Measurements from ENCODE around the gene YWHAG.
"Not testable (repeated sequence)": the region's sequence is repeated elsewhere in the genome, so short reads cannot be mapped to it uniquely, and the experiment has no call there.

The YWHAG gene

DNA sequence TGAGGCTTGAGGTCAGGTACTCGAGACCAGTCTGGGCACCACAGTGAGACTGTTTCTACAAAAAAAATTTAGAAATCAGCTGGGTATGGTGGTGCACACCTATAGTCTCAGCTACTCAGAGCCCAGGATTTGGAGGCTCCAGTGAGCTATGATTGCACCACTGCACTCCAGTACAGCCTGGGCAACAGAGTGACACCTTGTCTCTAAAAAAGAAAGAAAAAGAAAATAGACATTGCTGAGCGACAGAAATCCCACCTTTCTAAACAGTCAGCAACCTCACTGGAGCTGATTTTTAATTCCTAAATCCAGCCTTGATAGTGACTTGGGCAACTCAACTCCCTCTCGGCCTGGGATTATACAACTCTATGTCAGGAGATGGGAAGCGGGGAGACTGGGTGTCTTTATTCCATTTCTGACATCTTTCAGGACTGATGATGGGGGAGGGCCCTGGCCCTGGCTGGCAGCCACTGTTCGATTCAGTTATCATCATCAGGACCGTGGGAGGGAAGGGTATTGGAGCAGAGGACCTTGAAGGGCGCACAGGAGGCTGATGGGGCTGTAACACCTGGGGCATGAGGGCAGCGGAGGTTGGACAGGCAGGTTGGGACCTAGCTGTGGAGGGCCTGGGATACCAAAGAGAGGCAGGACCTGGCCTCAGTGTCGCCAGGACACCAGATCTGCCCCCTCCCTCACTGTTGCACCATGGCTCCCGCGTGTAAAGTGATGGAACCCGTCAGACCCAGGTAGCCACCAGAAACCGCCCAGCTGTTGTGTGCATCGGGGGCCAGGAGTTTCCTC is 41.6 kb downstream of the YWHAG start:
- Mint-ChIP-seq H3K4me3 (peak overlapping the region; percentile 84), H3K36me3 (ENCODE audit: low read depth) (peaks cover 32% of the 10 kb centered on the region), H3K9me3 (no peaks in the 10 kb centered on the region), H3K27ac (peak overlapping the region; percentile 84), H3K27me3 (peaks cover 3% of the 10 kb centered on the region), H3K4me1 (ENCODE audit: low read depth) (peaks cover 48% of the 10 kb centered on the region)
- intact Hi-C loops (cut with micrococcal nuclease) = no loop called here

- Mint-ChIP-seq H3K9me3 (no peaks in the 10 kb centered on the region), H3K27ac (no peak overlapping the region), H3K36me3 (ENCODE audit: low read depth) (peaks cover 14% of the 10 kb centered on the region), H3K27me3 (peaks cover 3% of the 10 kb centered on the region), H3K4me3 (no peak overlapping the region), H3K4me1 (ENCODE audit: low read depth) (peaks cover 46% of the 10 kb centered on the region)
- intact Hi-C loops (cut with micrococcal nuclease) = no loop called here
These were observed 43.4 kb downstream of the YWHAG start for GRCh38 chr7:76315364-76315763.

DNA sequence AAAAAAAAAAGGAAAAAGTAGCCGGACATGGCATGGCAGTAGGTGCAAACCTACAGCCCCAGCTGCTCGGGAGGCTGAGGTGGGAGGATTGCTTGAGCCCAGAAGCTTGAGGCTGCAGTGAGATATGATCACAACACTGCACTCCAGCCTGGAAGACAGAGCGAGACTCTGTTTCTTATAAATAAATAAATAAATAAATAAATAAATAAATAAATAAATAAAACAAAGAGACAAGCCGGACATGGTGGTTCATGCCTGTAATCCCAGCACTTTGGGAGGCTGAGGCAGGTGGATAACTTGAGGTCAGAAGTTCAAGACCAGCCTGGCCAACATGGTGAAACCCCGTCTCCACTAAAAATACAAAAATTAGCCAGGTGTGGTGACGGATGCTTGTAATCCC is 44.1 kb downstream of the YWHAG start:
- intact Hi-C loops (cut with micrococcal nuclease) = loop anchor here (1.0 kb wide), 2 partner anchors 23 to 136 kb away; no protein-coding TSS in a partner anchor
- peaks cover 41% of the 10 kb centered on the region for H3K4me1 Mint-ChIP-seq (ENCODE audit: low read depth)
- H3K4me3 Mint-ChIP-seq; H3K27me3 Mint-ChIP-seq; H3K27ac Mint-ChIP-seq; H3K9me3 Mint-ChIP-seq; H3K36me3 Mint-ChIP-seq (ENCODE audit: low read depth): not testable (repeated sequence)

DNA sequence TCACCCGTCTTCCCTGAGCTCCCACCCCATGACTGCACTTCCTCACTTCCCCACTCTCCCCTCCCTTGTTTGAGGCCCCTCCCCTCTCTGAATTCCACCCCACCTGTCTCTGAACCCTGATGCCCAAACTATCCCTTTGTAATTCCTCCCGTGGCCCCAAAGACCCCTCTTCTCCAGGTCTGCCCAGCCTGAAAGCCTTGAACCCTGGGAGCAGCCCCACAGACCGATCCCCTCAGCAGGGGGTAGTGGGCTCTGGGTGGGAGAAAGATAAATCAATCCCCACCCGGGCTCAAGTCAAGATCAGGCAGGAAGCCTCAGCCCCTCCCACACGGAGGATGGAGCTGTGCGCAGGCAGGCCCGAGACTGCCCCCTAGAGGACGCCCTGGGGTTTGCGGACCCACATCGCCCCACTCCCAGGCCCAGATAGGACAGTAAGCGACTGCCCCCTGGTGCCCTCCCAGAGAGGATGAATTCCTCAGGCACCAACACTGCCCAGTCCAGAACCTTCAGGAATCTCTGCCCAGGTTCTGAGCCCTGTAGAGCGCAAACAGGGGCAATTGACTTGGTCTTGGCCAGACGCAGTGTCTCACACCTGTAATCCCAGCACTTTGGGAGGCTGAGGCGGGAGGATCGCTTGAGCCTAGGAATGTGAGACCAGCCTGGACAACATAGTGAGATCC is 44.6 kb downstream of the YWHAG start:
- H3K9me3 Mint-ChIP-seq = no peaks in the 10 kb centered on the region
- H3K4me1 Mint-ChIP-seq (ENCODE audit: low read depth) = peaks cover 38% of the 10 kb centered on the region
- peaks cover 4% of the 10 kb centered on the region for H3K27me3 Mint-ChIP-seq
- intact Hi-C loops (cut with micrococcal nuclease) = loop anchor here (1.0 kb wide), 2 partner anchors 23 to 136 kb away; no protein-coding TSS in a partner anchor
- H3K27ac Mint-ChIP-seq = peak overlapping the region; percentile 16
- H3K4me3 Mint-ChIP-seq = no peak overlapping the region
- peaks cover 8% of the 10 kb centered on the region for H3K36me3 Mint-ChIP-seq (ENCODE audit: low read depth)

- intact Hi-C loops (cut with micrococcal nuclease); H3K9me3 Mint-ChIP-seq; H3K27ac Mint-ChIP-seq; H3K27me3 Mint-ChIP-seq; H3K4me3 Mint-ChIP-seq; H3K36me3 Mint-ChIP-seq (ENCODE audit: low read depth): not testable (repeated sequence)
- peaks cover 16% of the 10 kb centered on the region for H3K4me1 Mint-ChIP-seq (ENCODE audit: low read depth)
These were observed 47.0 kb downstream of the YWHAG start for GRCh38 chr7:76311838-76312237.

GRCh38 chr7:76310102-76310957 is 48.5 kb downstream of the YWHAG start:
- intact Hi-C loops (cut with micrococcal nuclease) = no loop called here
- H3K27ac Mint-ChIP-seq = no peak overlapping the region
- no peaks in the 10 kb centered on the region for H3K9me3 Mint-ChIP-seq
- peaks cover 4% of the 10 kb centered on the region for H3K27me3 Mint-ChIP-seq
- peaks cover 14% of the 10 kb centered on the region for H3K4me1 Mint-ChIP-seq (ENCODE audit: low read depth)
- no peak overlapping the region for H3K4me3 Mint-ChIP-seq
- no peaks in the 10 kb centered on the region for H3K36me3 Mint-ChIP-seq (ENCODE audit: low read depth)

GRCh38 chr7:76309341-76310101 is 49.3 kb downstream of the YWHAG start:
- H3K27ac Mint-ChIP-seq; H3K4me3 Mint-ChIP-seq; H3K27me3 Mint-ChIP-seq; H3K36me3 Mint-ChIP-seq (ENCODE audit: low read depth); intact Hi-C loops (cut with micrococcal nuclease); H3K9me3 Mint-ChIP-seq: not testable (repeated sequence)
- H3K4me1 Mint-ChIP-seq (ENCODE audit: low read depth) = peaks cover 18% of the 10 kb centered on the region

DNA sequence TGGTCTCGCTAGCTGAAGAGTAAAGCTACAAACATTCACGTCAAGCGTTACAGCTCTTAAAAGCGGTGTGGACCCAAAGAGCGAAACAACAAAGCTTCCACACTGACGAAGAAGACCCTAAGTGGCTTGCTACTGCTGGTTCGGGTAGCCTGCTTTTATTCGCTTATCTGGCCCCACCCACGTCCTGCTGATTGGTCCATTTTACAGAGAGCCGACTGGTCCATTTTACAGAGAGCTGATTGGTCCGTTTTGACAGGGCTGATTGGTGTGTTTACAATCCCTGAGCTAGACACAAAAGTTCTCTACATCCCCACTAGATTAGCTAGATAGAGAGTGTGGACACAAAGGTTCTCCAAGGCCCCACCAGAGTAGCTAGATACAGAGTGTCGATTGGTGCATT is 49.9 kb downstream of the YWHAG start:
- H3K4me3 Mint-ChIP-seq; H3K27ac Mint-ChIP-seq; H3K9me3 Mint-ChIP-seq; H3K27me3 Mint-ChIP-seq; intact Hi-C loops (cut with micrococcal nuclease): not testable (repeated sequence)
- Mint-ChIP-seq H3K4me1 (ENCODE audit: low read depth) (peaks cover 20% of the 10 kb centered on the region), H3K36me3 (ENCODE audit: low read depth) (peaks cover 13% of the 10 kb centered on the region)

DNA sequence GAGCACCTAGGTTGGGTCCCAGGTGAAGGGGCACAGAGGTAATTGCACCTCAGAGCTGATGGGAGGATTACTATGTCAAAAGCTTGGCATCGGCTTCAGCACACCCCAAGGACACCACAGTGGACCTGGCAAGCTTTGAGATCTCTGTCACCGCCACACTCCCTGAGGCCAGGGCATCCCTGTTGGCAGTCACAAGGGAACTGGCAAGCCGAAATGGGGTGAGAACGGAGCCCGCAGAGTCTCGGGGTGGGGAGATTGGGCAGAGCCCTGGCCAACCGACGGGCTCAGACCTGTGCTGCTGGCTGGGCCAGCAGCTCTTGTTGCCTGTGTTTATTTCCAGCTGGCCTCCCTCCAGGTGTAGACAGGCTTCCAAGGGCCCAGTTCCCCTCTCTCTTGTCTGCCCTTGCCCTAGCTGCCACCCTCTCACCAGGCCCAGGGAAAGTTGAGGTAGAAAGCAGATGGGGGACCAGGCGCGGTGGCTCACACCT is 53.9 kb downstream of the YWHAG start:
- H3K4me3 Mint-ChIP-seq = no peak overlapping the region
- no peak overlapping the region for H3K27ac Mint-ChIP-seq
- peaks cover 20% of the 10 kb centered on the region for H3K4me1 Mint-ChIP-seq (ENCODE audit: low read depth)
- H3K36me3 Mint-ChIP-seq (ENCODE audit: low read depth) = peaks cover 31% of the 10 kb centered on the region
- H3K9me3 Mint-ChIP-seq = peaks cover 8% of the 10 kb centered on the region
- intact Hi-C loops (cut with micrococcal nuclease) = no loop called here
- peaks cover 5% of the 10 kb centered on the region for H3K27me3 Mint-ChIP-seq

GRCh38 chr7:76303202-76304147 is 55.3 kb downstream of the YWHAG start:
- Mint-ChIP-seq H3K36me3 (ENCODE audit: low read depth) (peaks cover 31% of the 10 kb centered on the region), H3K27ac (peak overlapping the region; percentile 88), H3K9me3 (peaks cover 8% of the 10 kb centered on the region), H3K4me3 (peak overlapping the region; percentile 91), H3K4me1 (ENCODE audit: low read depth) (peaks cover 20% of the 10 kb centered on the region), H3K27me3 (peaks cover 6% of the 10 kb centered on the region)
- intact Hi-C loops (cut with micrococcal nuclease) = no loop called here

DNA sequence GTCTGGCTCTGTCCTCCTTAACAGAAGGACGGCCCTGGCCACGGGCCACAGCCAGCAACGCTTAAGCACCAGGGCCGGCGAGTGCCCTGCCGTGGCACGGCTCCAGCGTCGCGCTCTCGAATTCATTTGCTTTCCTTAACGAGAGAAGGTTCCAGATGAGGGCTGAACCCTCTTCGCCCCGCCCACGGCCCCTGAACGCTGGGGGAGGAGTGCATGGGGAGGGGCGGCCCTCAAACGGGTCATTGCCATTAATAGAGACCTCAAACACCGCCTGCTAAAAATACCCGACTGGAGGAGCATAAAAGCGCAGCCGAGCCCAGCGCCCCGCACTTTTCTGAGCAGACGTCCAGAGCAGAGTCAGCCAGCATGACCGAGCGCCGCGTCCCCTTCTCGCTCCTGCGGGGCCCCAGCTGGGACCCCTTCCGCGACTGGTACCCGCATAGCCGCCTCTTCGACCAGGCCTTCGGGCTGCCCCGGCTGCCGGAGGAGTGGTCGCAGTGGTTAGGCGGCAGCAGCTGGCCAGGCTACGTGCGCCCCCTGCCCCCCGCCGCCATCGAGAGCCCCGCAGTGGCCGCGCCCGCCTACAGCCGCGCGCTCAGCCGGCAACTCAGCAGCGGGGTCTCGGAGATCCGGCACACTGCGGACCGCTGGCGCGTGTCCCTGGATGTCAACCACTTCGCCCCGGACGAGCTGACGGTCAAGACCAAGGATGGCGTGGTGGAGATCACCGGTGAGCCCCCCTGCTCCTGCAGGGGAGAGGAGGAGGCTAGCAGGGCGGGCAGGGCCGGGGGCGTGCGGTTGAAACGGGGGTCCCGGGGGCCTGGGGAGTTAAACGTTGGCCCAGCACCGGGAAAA is 56.2 kb downstream of the YWHAG start, which contains the start of gene HSPB1:
TSS of gene HSPB1 (plus strand) at position 327 of the 855 bp plus-strand sequence. CDS start at position 367, 40 bp downstream.
- Mint-ChIP-seq H3K4me3 (peak within 1 kb of the TSS; percentile 91), H3K4me1 (ENCODE audit: low read depth) (peaks cover 20% of the 10 kb centered on the region), H3K9me3 (peaks cover 8% of the 10 kb centered on the region), H3K27me3 (peaks cover 6% of the 10 kb centered on the region), H3K36me3 (ENCODE audit: low read depth) (peaks cover 31% of the 10 kb centered on the region), H3K27ac (peak within 1 kb of the TSS; percentile 88)
- intact Hi-C loops (cut with micrococcal nuclease) = no loop called here

GRCh38 chr7:76301000-76301399 is 57.8 kb downstream of the YWHAG start:
- H3K4me3 Mint-ChIP-seq = no peak overlapping the region
- peaks cover 8% of the 10 kb centered on the region for H3K9me3 Mint-ChIP-seq
- intact Hi-C loops (cut with micrococcal nuclease) = no loop called here
- H3K27me3 Mint-ChIP-seq = peaks cover 12% of the 10 kb centered on the region
- H3K27ac Mint-ChIP-seq = no peak overlapping the region
- peaks cover 31% of the 10 kb centered on the region for H3K36me3 Mint-ChIP-seq (ENCODE audit: low read depth)
- H3K4me1 Mint-ChIP-seq (ENCODE audit: low read depth) = peaks cover 35% of the 10 kb centered on the region

Data from dendritic cell treated with granulocyte-macrophage colony-stimulating factor and Interleukin-4, amounts not matched to agents 40 ng/mL and 50 ng/mL, for 4 days (primary cell).